RWPE1 (cell line): Measurements from ENCODE around the gene HSPA4.

Source experiments
- CTCF ChIA-PET: fragments of 350-600 bp; sonication (Branson Sonifier 250); formaldehyde crosslinking; extraction: SDS; loops from one replicate; lab custom pipeline; 2021; lab: Yijun Ruan, JAX
- POLR2A ChIA-PET: fragments of 400-600 bp; formaldehyde crosslinking; extraction: SDS; loops from one replicate; lab custom pipeline; 2020; ENCODE audit warnings: antibody characterized with exemption; ENCODE audit not compliant: low non-redundant PET; lab: Yijun Ruan, JAX
- DNase-seq: peaks from one replicate; pipeline ENCODE4 v3.0.0; 2012; ENCODE audit warnings: low spot score
- H3K27ac ChIP-seq: fragments of 450-650 bp; 2 replicates; pipeline ENCODE4 v1.5.1; 2017
- TF ChIP-seq, protein P1 (sequence below): fragments of 450-650 bp; conservative IDR thresholded peaks from 2 replicates; pipeline ENCODE4 v1.5.1; 2017; ENCODE audit warnings: low read depth, mild to moderate bottlenecking

HSPA4 gene

DNA sequence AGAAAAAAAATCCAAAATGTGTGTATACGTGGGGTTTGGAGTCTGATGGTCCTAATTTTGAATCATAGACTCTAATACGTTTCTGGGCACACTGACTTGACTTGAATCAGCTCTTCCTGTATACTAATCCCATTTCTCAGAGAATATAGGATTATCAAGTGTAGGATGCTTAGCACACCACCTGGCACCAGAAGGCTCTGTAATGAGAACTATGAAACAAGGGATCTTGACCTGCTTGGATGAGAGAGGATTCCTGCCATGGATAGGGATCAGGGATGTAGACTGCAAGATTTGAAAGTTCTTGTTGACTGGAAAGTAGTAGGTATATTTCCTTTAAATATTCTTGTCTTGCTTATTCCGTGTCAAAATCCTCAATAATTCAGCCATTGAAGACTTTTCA lies 7.8 kb downstream of the HSPA4 start:
- TF ChIP-seq, protein P1, sequence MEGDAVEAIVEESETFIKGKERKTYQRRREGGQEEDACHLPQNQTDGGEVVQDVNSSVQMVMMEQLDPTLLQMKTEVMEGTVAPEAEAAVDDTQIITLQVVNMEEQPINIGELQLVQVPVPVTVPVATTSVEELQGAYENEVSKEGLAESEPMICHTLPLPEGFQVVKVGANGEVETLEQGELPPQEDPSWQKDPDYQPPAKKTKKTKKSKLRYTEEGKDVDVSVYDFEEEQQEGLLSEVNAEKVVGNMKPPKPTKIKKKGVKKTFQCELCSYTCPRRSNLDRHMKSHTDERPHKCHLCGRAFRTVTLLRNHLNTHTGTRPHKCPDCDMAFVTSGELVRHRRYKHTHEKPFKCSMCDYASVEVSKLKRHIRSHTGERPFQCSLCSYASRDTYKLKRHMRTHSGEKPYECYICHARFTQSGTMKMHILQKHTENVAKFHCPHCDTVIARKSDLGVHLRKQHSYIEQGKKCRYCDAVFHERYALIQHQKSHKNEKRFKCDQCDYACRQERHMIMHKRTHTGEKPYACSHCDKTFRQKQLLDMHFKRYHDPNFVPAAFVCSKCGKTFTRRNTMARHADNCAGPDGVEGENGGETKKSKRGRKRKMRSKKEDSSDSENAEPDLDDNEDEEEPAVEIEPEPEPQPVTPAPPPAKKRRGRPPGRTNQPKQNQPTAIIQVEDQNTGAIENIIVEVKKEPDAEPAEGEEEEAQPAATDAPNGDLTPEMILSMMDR: no peak
- DNase-seq: no peak
- CTCF ChIA-PET: no interaction called here
- peak overlapping the region; percentile 33; the same call in 1 of the 2 replicates for H3K27ac ChIP-seq
- POLR2A ChIA-PET: no interaction called here

DNA sequence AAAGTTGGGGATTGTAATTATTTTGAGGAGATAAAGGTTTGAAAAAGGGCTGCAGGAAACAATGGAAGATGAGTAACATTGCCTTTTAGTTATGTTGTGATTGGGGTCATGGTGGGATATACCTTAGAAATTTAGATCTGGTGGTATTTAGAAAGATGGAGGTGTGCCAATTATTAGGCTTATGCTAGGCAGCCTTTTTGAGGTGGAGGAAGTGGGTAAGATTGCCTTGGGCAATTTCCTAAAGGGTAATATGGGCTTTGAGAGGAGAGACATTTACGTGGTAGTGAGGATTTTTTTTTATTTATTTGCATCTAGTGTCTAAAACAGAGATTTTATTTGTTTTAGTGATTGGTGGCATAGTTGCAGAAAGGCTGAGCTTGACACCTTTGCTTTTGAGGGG lies 10.5 kb downstream of the HSPA4 start:
- TF ChIP-seq, protein P1: no peak
- POLR2A ChIA-PET: no interaction called here
- DNase-seq: no peak
- H3K27ac ChIP-seq: no peak overlapping the region
- CTCF ChIA-PET: no interaction called here

DNA sequence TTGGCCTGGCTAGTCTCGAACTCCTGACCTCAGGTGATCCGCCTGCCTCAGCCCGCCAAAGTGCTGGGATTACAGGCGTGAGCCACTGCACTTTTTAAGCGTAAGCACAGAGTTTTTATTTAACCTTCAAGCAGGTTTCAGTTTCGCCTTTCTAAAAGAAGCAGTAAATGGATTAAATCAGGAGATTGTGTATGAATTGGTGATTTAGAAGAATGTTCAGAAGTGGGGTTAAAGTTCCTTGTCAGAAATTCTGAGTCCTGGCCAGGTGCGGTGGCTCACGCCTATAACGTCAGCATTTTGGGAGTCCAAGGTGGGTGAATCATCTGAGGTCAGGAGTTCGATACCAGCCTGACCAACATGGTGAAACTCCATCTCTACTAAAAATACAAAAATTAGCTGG lies 12.2 kb downstream of the HSPA4 start:
- CTCF ChIA-PET: interaction anchor here (1.0 kb wide), 1 partner anchor 16 kb away, joined by 4 read pairs; no protein-coding TSS in a partner anchor
- peak overlapping the region; percentile 60 for H3K27ac ChIP-seq
- POLR2A ChIA-PET: no interaction called here
- DNase-seq: no peak
- TF ChIP-seq, protein P1: no peak

- TF ChIP-seq, protein P1: no peak
- CTCF ChIA-PET: no interaction called here
- no peak overlapping the region for H3K27ac ChIP-seq
- POLR2A ChIA-PET: no interaction called here
- DNase-seq: no peak
These were observed 13.7 kb downstream of the HSPA4 start for GRCh38 chr5:133065471-133065870.

- no peak overlapping the region for H3K27ac ChIP-seq
- TF ChIP-seq, protein P1: no peak
- no peak for DNase-seq
- POLR2A ChIA-PET: no interaction called here
- CTCF ChIA-PET: interaction anchor here (0.6 to 0.7 kb wide), 2 partner anchors 14 to 57 kb away, joined by 4 to 5 read pairs; no protein-coding TSS in a partner anchor
These were observed 14.2 kb downstream of the HSPA4 start for GRCh38 chr5:133066045-133066444.

- ChIA-PET CTCF (interaction anchor here (0.6 to 1.2 kb wide), 3 partner anchors 8 to 177 kb away, joined by 3 to 4 read pairs (median 3); no protein-coding TSS in a partner anchor), POLR2A (no interaction called here)
- peak overlapping the region; percentile 7; the same call in 1 of the 2 replicates for H3K27ac ChIP-seq
- TF ChIP-seq, protein P1: no peak
- no peak for DNase-seq
These were observed 20.2 kb downstream of the HSPA4 start for GRCh38 chr5:133072021-133072420.
